HG02798 (cell line): Measurements from ENCODE around the gene TRAF3IP1.
"Not testable (repeated sequence)": the region's sequence is repeated elsewhere in the genome, so short reads cannot be mapped to it uniquely, and the experiment has no call there.

ENCODE experiments used
- ATAC-seq: cut with Tn5 transposase; IDR thresholded peaks from one replicate; pipeline ENCODE4 v1.9.1; 2021; ENCODE audit warnings: mild to moderate bottlenecking; ENCODE audit not compliant: unreplicated experiment, poor library complexity

The TRAF3IP1 gene

GRCh38 chr2:238404406-238405216 is 84.3 kb downstream of the TRAF3IP1 start:
- no peak for ATAC-seq

- ATAC-seq: not testable (repeated sequence)
Observed at GRCh38 chr2:238405217-238405555, 84.9 kb downstream of the TRAF3IP1 start.

GRCh38 chr2:238406221-238406997 is 86.1 kb downstream of the TRAF3IP1 start:
- no peak for ATAC-seq

GRCh38 chr2:238406998-238407285 is 86.6 kb downstream of the TRAF3IP1 start:
- no peak for ATAC-seq

GRCh38 chr2:238407566-238407965 is 87.2 kb downstream of the TRAF3IP1 start:
- no peak for ATAC-seq

- ATAC-seq: no peak
Observed at GRCh38 chr2:238408615-238409340, 88.5 kb downstream of the TRAF3IP1 start.

GRCh38 chr2:238409341-238410199 is 89.3 kb downstream of the TRAF3IP1 start:
- no peak for ATAC-seq

GRCh38 chr2:238412067-238412767 is 91.9 kb downstream of the TRAF3IP1 start:
- ATAC-seq: no peak

GRCh38 chr2:238413368-238413767 is 93.0 kb downstream of the TRAF3IP1 start:
- ATAC-seq: no peak

- ATAC-seq: no peak
Observed at GRCh38 chr2:238415036-238415764, 94.9 kb downstream of the TRAF3IP1 start.

GRCh38 chr2:238415893-238416292 is 95.6 kb downstream of the TRAF3IP1 start:
- no peak for ATAC-seq

- ATAC-seq: no peak
Observed at GRCh38 chr2:238418196-238418998, 98.1 kb downstream of the TRAF3IP1 start.

- no peak for ATAC-seq
Observed at GRCh38 chr2:238418999-238419546, 98.8 kb downstream of the TRAF3IP1 start.

- no peak for ATAC-seq
Observed at GRCh38 chr2:238420442-238420841, 100.1 kb downstream of the TRAF3IP1 start.

GRCh38 chr2:238420878-238421694 is 100.8 kb downstream of the TRAF3IP1 start:
- no peak for ATAC-seq

GRCh38 chr2:238421695-238422035 is 101.3 kb downstream of the TRAF3IP1 start:
- no peak for ATAC-seq

GRCh38 chr2:238422285-238422684 is 102.0 kb downstream of the TRAF3IP1 start:
- ATAC-seq: no peak
